ENCODE data around the gene ITPR2. TPM values are rescaled to one million over a fixed set of nuclear protein-coding genes. Genes with fewer than 3 reads are reported as not detected.

ITPR2 gene
- total and polyA plus RNA-seq, 4 donors, result 11.7 to 93.3 (median 35.4) TPM

DNA sequence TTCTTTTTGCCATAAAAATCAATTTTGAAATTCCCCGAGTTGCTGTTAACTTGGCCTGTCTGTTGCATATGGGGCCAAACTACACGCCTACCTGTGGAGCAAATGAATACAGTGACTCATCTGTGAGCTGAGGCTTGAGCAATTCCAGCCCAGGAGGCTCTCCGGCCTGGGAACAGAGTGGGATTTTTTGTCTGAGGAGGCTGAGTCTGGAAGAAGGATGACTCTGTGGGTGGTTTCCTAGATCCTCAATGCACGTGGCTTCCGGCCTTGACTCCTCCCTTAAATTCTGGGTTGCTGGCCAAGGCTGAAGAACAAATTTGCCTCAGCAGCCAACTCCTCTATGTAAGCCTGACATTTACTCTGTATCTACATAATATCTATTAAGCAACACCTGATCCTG is 513.5 kb downstream of the ITPR2 start (continued):
- TF ChIP-seq, protein P1, sequence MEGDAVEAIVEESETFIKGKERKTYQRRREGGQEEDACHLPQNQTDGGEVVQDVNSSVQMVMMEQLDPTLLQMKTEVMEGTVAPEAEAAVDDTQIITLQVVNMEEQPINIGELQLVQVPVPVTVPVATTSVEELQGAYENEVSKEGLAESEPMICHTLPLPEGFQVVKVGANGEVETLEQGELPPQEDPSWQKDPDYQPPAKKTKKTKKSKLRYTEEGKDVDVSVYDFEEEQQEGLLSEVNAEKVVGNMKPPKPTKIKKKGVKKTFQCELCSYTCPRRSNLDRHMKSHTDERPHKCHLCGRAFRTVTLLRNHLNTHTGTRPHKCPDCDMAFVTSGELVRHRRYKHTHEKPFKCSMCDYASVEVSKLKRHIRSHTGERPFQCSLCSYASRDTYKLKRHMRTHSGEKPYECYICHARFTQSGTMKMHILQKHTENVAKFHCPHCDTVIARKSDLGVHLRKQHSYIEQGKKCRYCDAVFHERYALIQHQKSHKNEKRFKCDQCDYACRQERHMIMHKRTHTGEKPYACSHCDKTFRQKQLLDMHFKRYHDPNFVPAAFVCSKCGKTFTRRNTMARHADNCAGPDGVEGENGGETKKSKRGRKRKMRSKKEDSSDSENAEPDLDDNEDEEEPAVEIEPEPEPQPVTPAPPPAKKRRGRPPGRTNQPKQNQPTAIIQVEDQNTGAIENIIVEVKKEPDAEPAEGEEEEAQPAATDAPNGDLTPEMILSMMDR (IDR thresholded peaks at IDR 0.05; ENCODE audit: low read depth, low read length, missing input control), result no peak
- TF ChIP-seq FOXA2 (IDR thresholded peaks at IDR 0.05), result no peak

DNA sequence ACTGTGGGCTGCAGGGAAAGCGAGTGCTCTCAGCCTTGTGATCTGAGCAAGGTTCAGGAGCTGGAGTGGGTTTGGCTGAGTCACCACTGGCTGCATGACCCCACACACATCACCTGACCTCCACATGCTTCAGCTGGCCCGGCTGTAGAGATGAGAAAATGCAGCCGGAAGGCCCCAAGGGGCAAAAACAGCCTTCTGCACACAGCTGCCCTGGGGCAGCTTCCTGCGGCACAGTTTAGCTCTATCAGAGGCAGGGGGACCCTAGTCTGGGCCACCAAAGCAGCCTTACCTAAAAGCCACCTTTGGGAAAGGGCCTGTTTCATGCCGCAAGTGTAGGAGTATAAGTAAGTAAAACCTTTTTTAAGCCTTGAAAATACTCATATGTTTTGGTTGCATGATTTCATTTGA is 514.3 kb downstream of the ITPR2 start:
- Histone ChIP-seq H3K27ac (ENCODE audit: low read depth in 1 of 2, low read length in 2 of 2) (no peak overlapping the region), H3K36me3 (ENCODE audit: control insufficient read depth in 4 of 4, insufficient read depth in 3 of 4, low read depth in 1 of 4, low read length in 3 of 4) (no peaks in the 10 kb centered on the region), H3K9ac (ENCODE audit: low read depth in 1 of 2, low read length in 2 of 2) (no peak overlapping the region), H3K4me3 (ENCODE audit: low read depth in 1 of 3, low read length in 3 of 3) (no peak overlapping the region), H3K9me3 (ENCODE audit: control insufficient read depth in 4 of 4, low read length in 3 of 4) (peaks cover 0 to 6% (median 0%) of the 10 kb centered on the region in 4 donors), H3K27me3 (ENCODE audit: control insufficient read depth in 4 of 4, insufficient read depth in 4 of 4, low read length in 3 of 4) (no peaks in the 10 kb centered on the region), H3K4me1 (ENCODE audit: control insufficient read depth in 4 of 4, insufficient read depth in 4 of 4, low read length in 3 of 4) (no peaks in the 10 kb centered on the region)
- 67% methylated on average over 5 of the region's 5 CpGs for WGBS
- no peak for DNase-seq (ENCODE audit: low spot score)
- TF ChIP-seq FOXA2 (IDR thresholded peaks at IDR 0.05) (no peak), HNF4A (conservative IDR thresholded peaks at IDR 0.05) (no peak), YY1 (IDR thresholded peaks at IDR 0.05) (no peak), RXRA (IDR thresholded peaks at IDR 0.05) (no peak), FOXA1 (IDR thresholded peaks at IDR 0.05) (no peak), NR2F2 (IDR thresholded peaks at IDR 0.05) (no peak), GABPA (IDR thresholded peaks at IDR 0.05 in 1 of 2, conservative IDR thresholded peaks at IDR 0.05 in 1 of 2) (no peak), JUND (IDR thresholded peaks at IDR 0.05) (no peak), HNF4G (IDR thresholded peaks at IDR 0.05) (no peak), EGR1 (IDR thresholded peaks at IDR 0.05; ENCODE audit: low read depth in 2 of 2) (no peak), TAF1 (conservative IDR thresholded peaks at IDR 0.05) (no peak), RAD21 (IDR thresholded peaks at IDR 0.05) (no peak)
- TF ChIP-seq, protein P2, sequence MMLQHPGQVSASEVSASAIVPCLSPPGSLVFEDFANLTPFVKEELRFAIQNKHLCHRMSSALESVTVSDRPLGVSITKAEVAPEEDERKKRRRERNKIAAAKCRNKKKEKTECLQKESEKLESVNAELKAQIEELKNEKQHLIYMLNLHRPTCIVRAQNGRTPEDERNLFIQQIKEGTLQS (IDR thresholded peaks at IDR 0.05), result no peak
- TF ChIP-seq, protein P3, sequence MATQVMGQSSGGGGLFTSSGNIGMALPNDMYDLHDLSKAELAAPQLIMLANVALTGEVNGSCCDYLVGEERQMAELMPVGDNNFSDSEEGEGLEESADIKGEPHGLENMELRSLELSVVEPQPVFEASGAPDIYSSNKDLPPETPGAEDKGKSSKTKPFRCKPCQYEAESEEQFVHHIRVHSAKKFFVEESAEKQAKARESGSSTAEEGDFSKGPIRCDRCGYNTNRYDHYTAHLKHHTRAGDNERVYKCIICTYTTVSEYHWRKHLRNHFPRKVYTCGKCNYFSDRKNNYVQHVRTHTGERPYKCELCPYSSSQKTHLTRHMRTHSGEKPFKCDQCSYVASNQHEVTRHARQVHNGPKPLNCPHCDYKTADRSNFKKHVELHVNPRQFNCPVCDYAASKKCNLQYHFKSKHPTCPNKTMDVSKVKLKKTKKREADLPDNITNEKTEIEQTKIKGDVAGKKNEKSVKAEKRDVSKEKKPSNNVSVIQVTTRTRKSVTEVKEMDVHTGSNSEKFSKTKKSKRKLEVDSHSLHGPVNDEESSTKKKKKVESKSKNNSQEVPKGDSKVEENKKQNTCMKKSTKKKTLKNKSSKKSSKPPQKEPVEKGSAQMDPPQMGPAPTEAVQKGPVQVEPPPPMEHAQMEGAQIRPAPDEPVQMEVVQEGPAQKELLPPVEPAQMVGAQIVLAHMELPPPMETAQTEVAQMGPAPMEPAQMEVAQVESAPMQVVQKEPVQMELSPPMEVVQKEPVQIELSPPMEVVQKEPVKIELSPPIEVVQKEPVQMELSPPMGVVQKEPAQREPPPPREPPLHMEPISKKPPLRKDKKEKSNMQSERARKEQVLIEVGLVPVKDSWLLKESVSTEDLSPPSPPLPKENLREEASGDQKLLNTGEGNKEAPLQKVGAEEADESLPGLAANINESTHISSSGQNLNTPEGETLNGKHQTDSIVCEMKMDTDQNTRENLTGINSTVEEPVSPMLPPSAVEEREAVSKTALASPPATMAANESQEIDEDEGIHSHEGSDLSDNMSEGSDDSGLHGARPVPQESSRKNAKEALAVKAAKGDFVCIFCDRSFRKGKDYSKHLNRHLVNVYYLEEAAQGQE (IDR thresholded peaks at IDR 0.05), result no peak
- TF ChIP-seq, protein P4, sequence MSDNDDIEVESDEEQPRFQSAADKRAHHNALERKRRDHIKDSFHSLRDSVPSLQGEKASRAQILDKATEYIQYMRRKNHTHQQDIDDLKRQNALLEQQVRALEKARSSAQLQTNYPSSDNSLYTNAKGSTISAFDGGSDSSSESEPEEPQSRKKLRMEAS (IDR thresholded peaks at IDR 0.05), result no peak
- TF ChIP-seq, protein P5, sequence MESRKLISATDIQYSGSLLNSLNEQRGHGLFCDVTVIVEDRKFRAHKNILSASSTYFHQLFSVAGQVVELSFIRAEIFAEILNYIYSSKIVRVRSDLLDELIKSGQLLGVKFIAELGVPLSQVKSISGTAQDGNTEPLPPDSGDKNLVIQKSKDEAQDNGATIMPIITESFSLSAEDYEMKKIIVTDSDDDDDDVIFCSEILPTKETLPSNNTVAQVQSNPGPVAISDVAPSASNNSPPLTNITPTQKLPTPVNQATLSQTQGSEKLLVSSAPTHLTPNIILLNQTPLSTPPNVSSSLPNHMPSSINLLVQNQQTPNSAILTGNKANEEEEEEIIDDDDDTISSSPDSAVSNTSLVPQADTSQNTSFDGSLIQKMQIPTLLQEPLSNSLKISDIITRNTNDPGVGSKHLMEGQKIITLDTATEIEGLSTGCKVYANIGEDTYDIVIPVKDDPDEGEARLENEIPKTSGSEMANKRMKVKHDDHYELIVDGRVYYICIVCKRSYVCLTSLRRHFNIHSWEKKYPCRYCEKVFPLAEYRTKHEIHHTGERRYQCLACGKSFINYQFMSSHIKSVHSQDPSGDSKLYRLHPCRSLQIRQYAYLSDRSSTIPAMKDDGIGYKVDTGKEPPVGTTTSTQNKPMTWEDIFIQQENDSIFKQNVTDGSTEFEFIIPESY (IDR thresholded peaks at IDR 0.05), result no peak
- TF ChIP-seq, protein P1 (IDR thresholded peaks at IDR 0.05; ENCODE audit: low read depth, low read length, missing input control), result no peak
